ENCODE results near the gene BPHL.

GRCh38 chr6:3144571-3144970 is 26.1 kb downstream of the BPHL start:
- TF ChIP-seq CTCF (IDR thresholded peaks at IDR 0.05) (no peak), EZH2 (IDR thresholded peaks at IDR 0.05; ENCODE audit: borderline replicate concordance, insufficient read depth, low read depth, low read length, poor library complexity, severe bottlenecking) (no peak)
